Measurements from ENCODE around the gene MYO7B.

MYO7B gene

GRCh38 chr2:127615511-127616166 lies 80.2 kb downstream of the MYO7B start:
- Histone ChIP-seq H3K18ac (ENCODE audit: low read depth in 1 of 2, low read length in 2 of 2) (no peak overlapping the region), H2BK15ac (ENCODE audit: low read depth, poor library complexity, severe bottlenecking) (no peak overlapping the region), H3K36me3 (ENCODE audit: control insufficient read depth in 1 of 2, insufficient read depth in 2 of 2, low read depth in 1 of 2, low read length in 2 of 2) (peaks cover 0 to 3% of the 10 kb centered on the region in 2 experiments), H2BK5ac (ENCODE audit: low read depth, low read length, poor library complexity, severe bottlenecking) (no peak overlapping the region), H2BK120ac (ENCODE audit: low read depth, low read length) (no peak overlapping the region), H4K8ac (ENCODE audit: low read length) (no peak overlapping the region), H3K4me3 (ENCODE audit: insufficient read depth in 1 of 2, low read depth in 1 of 2, low read length in 2 of 2) (no peak overlapping the region), H3K9ac (ENCODE audit: low read length) (no peak overlapping the region), H3K4ac (ENCODE audit: low read depth in 1 of 2, low read length in 2 of 2) (no peak overlapping the region), H3K4me1 (ENCODE audit: control insufficient read depth, insufficient read depth, low read depth, low read length) (peaks cover 1% of the 10 kb centered on the region), H2AK5ac (ENCODE audit: low read length, severe bottlenecking) (no peak overlapping the region), H2BK12ac (ENCODE audit: low read length in 2 of 2) (no peak overlapping the region), H3K27ac (ENCODE audit: low read length, poor library complexity, severe bottlenecking) (no peak overlapping the region), H3K9me3 (ENCODE audit: control insufficient read depth, low read length) (peaks cover 24% of the 10 kb centered on the region), H4K91ac (ENCODE audit: low read length) (no peak overlapping the region), H3K27me3 (ENCODE audit: control insufficient read depth in 1 of 2, insufficient read depth in 1 of 2, low read length in 2 of 2) (peaks cover 9 to 27% of the 10 kb centered on the region in 2 experiments), H3K14ac (ENCODE audit: low read length in 2 of 2) (no peak overlapping the region), H3K23ac (ENCODE audit: low read length in 2 of 2) (no peak overlapping the region), H2AFZ (ENCODE audit: low read depth, low read length) (no peak overlapping the region), H3K4me2 (ENCODE audit: low read length, poor library complexity, severe bottlenecking) (no peak overlapping the region), H3K79me1 (replicated peaks; ENCODE audit: low read length, poor library complexity, severe bottlenecking) (no peaks in the 10 kb centered on the region)
- 92% methylated on average over 18 of the region's 18 CpGs for WGBS
- no peak for DNase-seq

GRCh38 chr2:127618551-127619202 lies 83.2 kb downstream of the MYO7B start:
- Histone ChIP-seq H4K8ac (ENCODE audit: low read length) (no peak overlapping the region), H3K36me3 (ENCODE audit: control insufficient read depth in 1 of 2, insufficient read depth in 2 of 2, low read depth in 1 of 2, low read length in 2 of 2) (no peaks in the 10 kb centered on the region), H3K4me2 (ENCODE audit: low read length, poor library complexity, severe bottlenecking) (no peak overlapping the region), H2BK120ac (ENCODE audit: low read depth, low read length) (no peak overlapping the region), H3K14ac (ENCODE audit: low read length in 2 of 2) (no peak overlapping the region), H3K9me3 (ENCODE audit: control insufficient read depth, low read length) (peaks cover 6% of the 10 kb centered on the region), H3K4me1 (ENCODE audit: control insufficient read depth, insufficient read depth, low read depth, low read length) (peaks cover 7% of the 10 kb centered on the region), H3K4ac (ENCODE audit: low read depth in 1 of 2, low read length in 2 of 2) (no peak overlapping the region), H2AK5ac (ENCODE audit: low read length, severe bottlenecking) (no peak overlapping the region), H3K27ac (ENCODE audit: low read length, poor library complexity, severe bottlenecking) (no peak overlapping the region), H2AFZ (ENCODE audit: low read depth, low read length) (no peak overlapping the region), H2BK12ac (ENCODE audit: low read length in 2 of 2) (no peak overlapping the region), H3K4me3 (ENCODE audit: insufficient read depth in 1 of 2, low read depth in 1 of 2, low read length in 2 of 2) (no peak overlapping the region), H3K27me3 (ENCODE audit: control insufficient read depth in 1 of 2, insufficient read depth in 1 of 2, low read length in 2 of 2) (peaks cover 9 to 21% of the 10 kb centered on the region in 2 experiments), H3K79me1 (replicated peaks; ENCODE audit: low read length, poor library complexity, severe bottlenecking) (no peaks in the 10 kb centered on the region), H2BK5ac (ENCODE audit: low read depth, low read length, poor library complexity, severe bottlenecking) (no peak overlapping the region), H3K18ac (ENCODE audit: low read depth in 1 of 2, low read length in 2 of 2) (no peak overlapping the region), H3K23ac (ENCODE audit: low read length in 2 of 2) (no peak overlapping the region), H2BK15ac (ENCODE audit: low read depth, poor library complexity, severe bottlenecking) (no peak overlapping the region), H4K91ac (ENCODE audit: low read length) (no peak overlapping the region), H3K9ac (ENCODE audit: low read length) (no peak overlapping the region)
- DNase-seq = no peak
- WGBS = 93% methylated on average over 7 of the region's 7 CpGs

- whole genome bisulfite sequencing = 96% methylated on average over 6 of the region's 6 CpGs
- DNase-seq = no peak
These were observed 83.7 kb downstream of the MYO7B start for GRCh38 chr2:127619203-127619590.

GRCh38 chr2:127619877-127620705 lies 84.6 kb downstream of the MYO7B start:
- H2BK5ac ChIP-seq (ENCODE audit: low read depth, low read length, poor library complexity, severe bottlenecking) = no peak overlapping the region
- H2BK15ac ChIP-seq (ENCODE audit: low read depth, poor library complexity, severe bottlenecking) = no peak overlapping the region
- H3K9me3 ChIP-seq (ENCODE audit: control insufficient read depth, low read length) = no peaks in the 10 kb centered on the region
- no peak overlapping the region for H3K23ac ChIP-seq (ENCODE audit: low read length in 2 of 2)
- H3K14ac ChIP-seq (ENCODE audit: low read length in 2 of 2) = no peak overlapping the region
- H2BK120ac ChIP-seq (ENCODE audit: low read depth, low read length) = no peak overlapping the region
- no peak overlapping the region for H4K8ac ChIP-seq (ENCODE audit: low read length)
- H3K27ac ChIP-seq (ENCODE audit: low read length, poor library complexity, severe bottlenecking) = no peak overlapping the region
- no peak overlapping the region for H4K91ac ChIP-seq (ENCODE audit: low read length)
- H3K27me3 ChIP-seq (ENCODE audit: control insufficient read depth in 1 of 2, insufficient read depth in 1 of 2, low read length in 2 of 2) = peaks cover 11% of the 10 kb centered on the region in 2 experiments
- no peak overlapping the region for H3K4ac ChIP-seq (ENCODE audit: low read depth in 1 of 2, low read length in 2 of 2)
- DNase-seq = no peak
- H3K4me1 ChIP-seq (ENCODE audit: control insufficient read depth, insufficient read depth, low read depth, low read length) = peaks cover 12% of the 10 kb centered on the region
- 86% methylated on average over 16 of the region's 16 CpGs for WGBS
- H2AK5ac ChIP-seq (ENCODE audit: low read length, severe bottlenecking) = no peak overlapping the region
- no peak overlapping the region for H2BK12ac ChIP-seq (ENCODE audit: low read length in 2 of 2)
- no peaks in the 10 kb centered on the region for H3K79me1 ChIP-seq (replicated peaks; ENCODE audit: low read length, poor library complexity, severe bottlenecking)
- H2AFZ ChIP-seq (ENCODE audit: low read depth, low read length) = no peak overlapping the region
- H3K9ac ChIP-seq (ENCODE audit: low read length) = no peak overlapping the region
- H3K4me3 ChIP-seq (ENCODE audit: insufficient read depth in 1 of 2, low read depth in 1 of 2, low read length in 2 of 2) = no peak overlapping the region
- H3K18ac ChIP-seq (ENCODE audit: low read depth in 1 of 2, low read length in 2 of 2) = no peak overlapping the region
- no peak overlapping the region for H3K4me2 ChIP-seq (ENCODE audit: low read length, poor library complexity, severe bottlenecking)
- H3K36me3 ChIP-seq (ENCODE audit: control insufficient read depth in 1 of 2, insufficient read depth in 2 of 2, low read depth in 1 of 2, low read length in 2 of 2) = peaks cover 0 to 3% of the 10 kb centered on the region in 2 experiments

More at GRCh38 chr2:127619203-127619590, 83.7 kb downstream of the MYO7B start:
- Histone ChIP-seq H3K18ac (ENCODE audit: low read depth in 1 of 2, low read length in 2 of 2) (no peak overlapping the region), H3K4me3 (ENCODE audit: insufficient read depth in 1 of 2, low read depth in 1 of 2, low read length in 2 of 2) (no peak overlapping the region), H3K27me3 (ENCODE audit: control insufficient read depth in 1 of 2, insufficient read depth in 1 of 2, low read length in 2 of 2) (peaks cover 9 to 16% of the 10 kb centered on the region in 2 experiments), H3K23ac (ENCODE audit: low read length in 2 of 2) (peak overlapping the region in 1 of 2 experiments; percentile 41), H3K36me3 (ENCODE audit: control insufficient read depth in 1 of 2, insufficient read depth in 2 of 2, low read depth in 1 of 2, low read length in 2 of 2) (peaks cover 0 to 3% of the 10 kb centered on the region in 2 experiments), H3K4me1 (ENCODE audit: control insufficient read depth, insufficient read depth, low read depth, low read length) (peaks cover 12% of the 10 kb centered on the region), H2AFZ (ENCODE audit: low read depth, low read length) (no peak overlapping the region), H3K79me1 (replicated peaks; ENCODE audit: low read length, poor library complexity, severe bottlenecking) (no peaks in the 10 kb centered on the region), H3K14ac (ENCODE audit: low read length in 2 of 2) (no peak overlapping the region), H3K4ac (ENCODE audit: low read depth in 1 of 2, low read length in 2 of 2) (no peak overlapping the region), H2BK5ac (ENCODE audit: low read depth, low read length, poor library complexity, severe bottlenecking) (no peak overlapping the region), H3K27ac (ENCODE audit: low read length, poor library complexity, severe bottlenecking) (no peak overlapping the region), H2BK12ac (ENCODE audit: low read length in 2 of 2) (no peak overlapping the region), H4K91ac (ENCODE audit: low read length) (no peak overlapping the region), H4K8ac (ENCODE audit: low read length) (no peak overlapping the region), H3K4me2 (ENCODE audit: low read length, poor library complexity, severe bottlenecking) (no peak overlapping the region), H2BK15ac (ENCODE audit: low read depth, poor library complexity, severe bottlenecking) (no peak overlapping the region), H3K9ac (ENCODE audit: low read length) (no peak overlapping the region), H3K9me3 (ENCODE audit: control insufficient read depth, low read length) (peaks cover under 1% of the 10 kb centered on the region), H2BK120ac (ENCODE audit: low read depth, low read length) (no peak overlapping the region), H2AK5ac (ENCODE audit: low read length, severe bottlenecking) (no peak overlapping the region)

All from mesenchymal stem cell (in vitro differentiated cells and primary cell).